SJCRH30 (cell line): ENCODE data around the gene FXYD2. TPM values are rescaled to one million over a fixed set of nuclear protein-coding genes. Genes with fewer than 3 reads are reported as not detected.

Source experiments
- total RNA-seq: library from RNA; depleted of rRNA; stranded (reverse); fragments of >200 nt; shearing (Covaris generic); gene quantifications from 2 replicates; pipeline ENCODE4 v1.2.3, GENCODE V29; 2014; rRNA removed

The FXYD2 gene
- total RNA-seq, 1 experiment from 2014 or later: 0.14 TPM

Other genes starting within 250 kb of the FXYD2 start
- gene DSCAML1, start 27.5 kb downstream of the FXYD2 start, total RNA-seq: not detected in 2 replicates
- 86.9 and 90.1 TPM in 2 replicates for gene FXYD6, start 51.9 kb upstream of the FXYD2 start, total RNA-seq
- gene TMPRSS13, start 104.7 kb upstream of the FXYD2 start, total RNA-seq: not detected in 2 replicates
- not detected in 2 replicates for gene IL10RA, start 161.7 kb upstream of the FXYD2 start, total RNA-seq